HG02938 (cell line): Measurements from ENCODE around the gene VILL.
"Not testable (repeated sequence)": the region's sequence is repeated elsewhere in the genome, so short reads cannot be mapped to it uniquely, and the experiment has no call there.

Source experiments
- ATAC-seq: cut with Tn5 transposase; IDR thresholded peaks from one replicate; pipeline ENCODE4 v1.9.1; 2021; ENCODE audit warnings: mild to moderate bottlenecking, moderate library complexity; ENCODE audit not compliant: unreplicated experiment

VILL gene

DNA sequence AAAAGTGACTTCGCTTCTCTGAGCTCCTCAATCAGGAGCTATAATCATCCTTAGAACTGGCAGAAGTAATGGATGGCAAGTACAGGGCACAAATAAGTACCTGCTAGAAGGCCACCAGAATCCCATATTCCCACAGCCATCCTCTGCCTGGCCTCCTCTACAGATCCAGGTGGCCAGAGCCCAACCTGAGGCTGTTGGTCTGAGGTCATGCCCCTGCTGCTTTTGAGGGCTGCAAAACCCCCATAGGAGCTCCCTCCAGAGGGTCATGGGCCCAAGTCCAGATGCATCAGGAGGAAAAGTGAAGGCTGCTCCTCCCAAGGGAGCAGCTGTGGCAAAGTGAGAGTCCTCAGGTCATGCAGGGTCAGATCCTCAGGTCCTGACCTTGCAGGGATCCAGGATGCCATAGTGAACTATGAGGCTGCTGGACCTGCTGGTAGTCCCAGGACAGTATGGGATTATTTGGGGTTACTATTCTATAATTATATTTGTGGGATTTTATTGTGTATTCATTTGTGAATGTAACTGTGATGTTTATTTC, 41.8 kb downstream of the VILL start:
- ATAC-seq: no peak

DNA sequence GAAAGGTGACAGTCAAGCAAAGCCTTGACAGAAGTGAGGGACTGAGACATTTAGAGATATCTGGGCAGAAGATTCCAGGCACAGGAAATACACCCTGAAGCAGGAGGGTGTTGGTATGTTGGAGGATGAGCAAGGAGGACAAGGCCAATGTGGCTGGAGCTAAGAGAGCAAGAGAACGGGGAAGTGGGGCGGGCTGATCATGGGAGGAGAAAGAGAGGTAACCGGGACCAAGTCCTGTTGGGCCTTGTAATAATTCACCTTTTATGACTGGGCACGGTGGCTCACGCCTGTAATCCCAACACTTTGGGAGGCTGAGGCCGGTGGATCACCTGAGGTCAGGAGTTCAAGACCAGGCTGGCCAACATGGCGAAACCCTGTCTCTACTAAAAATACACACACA, 43.0 kb downstream of the VILL start:
- not testable (repeated sequence) for ATAC-seq

DNA sequence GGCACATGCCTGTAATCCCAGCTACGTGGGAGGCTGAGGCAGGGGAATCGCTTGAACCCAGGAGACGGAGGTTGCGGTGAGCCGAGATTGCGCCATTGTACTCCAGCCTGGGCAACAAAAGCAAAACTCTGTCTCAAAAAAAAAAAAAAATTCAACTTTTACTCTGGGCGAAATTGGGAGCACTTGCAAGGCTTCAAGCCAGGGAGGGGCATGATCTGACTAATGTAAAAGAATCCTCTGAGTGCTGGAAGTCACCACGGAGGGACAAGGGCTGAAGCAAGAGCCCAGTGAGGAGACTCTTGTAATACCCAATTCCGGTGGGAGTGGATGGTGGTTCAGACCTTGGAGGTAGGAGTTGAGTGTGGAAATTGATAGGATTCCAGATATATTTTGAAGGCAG, 43.7 kb downstream of the VILL start:
- ATAC-seq: not testable (repeated sequence)

DNA sequence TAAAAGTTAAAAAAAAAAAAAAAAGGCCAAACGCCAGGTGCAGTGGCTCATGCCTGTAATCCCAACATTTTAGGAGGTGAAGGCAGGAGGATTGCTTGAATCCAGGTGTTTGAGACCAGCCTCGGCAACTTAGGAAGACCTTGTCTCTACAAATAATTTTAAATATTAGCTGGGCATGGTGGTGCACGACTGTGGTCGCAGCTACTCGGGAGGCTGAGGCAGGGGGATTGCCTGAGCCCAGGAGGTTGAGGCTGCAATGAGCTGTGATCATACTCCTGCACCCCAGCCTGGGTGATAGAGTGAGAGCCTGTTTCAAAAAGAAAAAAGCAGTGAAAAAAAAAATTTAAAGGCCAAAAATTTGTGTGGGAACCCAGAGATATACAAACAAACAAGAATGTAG, 45.7 kb downstream of the VILL start:
- ATAC-seq: no peak

DNA sequence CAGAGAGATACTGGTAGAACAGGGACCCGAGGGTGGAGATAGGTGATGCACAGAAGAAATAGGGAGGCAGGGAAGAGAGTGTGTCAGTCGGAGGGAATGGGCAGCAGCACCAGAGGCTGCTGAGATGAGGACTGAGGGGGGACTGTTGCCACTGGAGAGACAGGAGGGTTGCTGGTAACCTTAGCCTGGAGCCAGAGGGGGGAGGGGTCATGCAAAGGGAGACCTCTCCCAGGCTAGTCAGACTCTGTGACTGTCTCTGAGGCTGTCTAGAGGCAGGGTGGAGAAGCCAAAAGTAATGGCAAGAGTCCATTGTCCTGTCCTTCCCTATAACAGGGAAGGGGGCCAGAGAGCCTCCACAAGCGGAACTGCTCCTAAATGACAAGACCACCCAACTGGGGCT, 46.3 kb downstream of the VILL start:
- ATAC-seq: no peak

DNA sequence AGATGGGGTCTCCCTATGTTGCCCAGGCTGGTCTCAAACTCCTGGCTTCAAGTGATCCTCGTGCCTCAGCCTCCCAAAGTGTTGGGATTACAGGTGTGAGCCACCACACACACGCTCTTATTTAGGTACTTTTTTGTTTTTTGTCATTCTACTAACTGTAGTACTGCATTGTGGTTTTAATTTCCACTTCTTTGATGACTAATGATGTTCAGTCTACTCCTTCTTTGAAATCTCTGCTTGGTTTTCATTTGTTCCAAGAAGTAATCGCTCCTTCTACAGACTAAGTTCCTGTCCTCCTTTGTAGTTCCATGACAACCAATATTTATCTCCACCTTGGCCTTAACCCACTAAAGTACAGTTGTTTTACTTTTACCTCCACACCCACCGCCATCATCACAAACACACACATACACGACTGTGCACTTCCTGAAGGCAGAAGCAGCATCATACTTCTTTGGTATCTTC, 47.9 kb downstream of the VILL start:
- no peak for ATAC-seq

DNA sequence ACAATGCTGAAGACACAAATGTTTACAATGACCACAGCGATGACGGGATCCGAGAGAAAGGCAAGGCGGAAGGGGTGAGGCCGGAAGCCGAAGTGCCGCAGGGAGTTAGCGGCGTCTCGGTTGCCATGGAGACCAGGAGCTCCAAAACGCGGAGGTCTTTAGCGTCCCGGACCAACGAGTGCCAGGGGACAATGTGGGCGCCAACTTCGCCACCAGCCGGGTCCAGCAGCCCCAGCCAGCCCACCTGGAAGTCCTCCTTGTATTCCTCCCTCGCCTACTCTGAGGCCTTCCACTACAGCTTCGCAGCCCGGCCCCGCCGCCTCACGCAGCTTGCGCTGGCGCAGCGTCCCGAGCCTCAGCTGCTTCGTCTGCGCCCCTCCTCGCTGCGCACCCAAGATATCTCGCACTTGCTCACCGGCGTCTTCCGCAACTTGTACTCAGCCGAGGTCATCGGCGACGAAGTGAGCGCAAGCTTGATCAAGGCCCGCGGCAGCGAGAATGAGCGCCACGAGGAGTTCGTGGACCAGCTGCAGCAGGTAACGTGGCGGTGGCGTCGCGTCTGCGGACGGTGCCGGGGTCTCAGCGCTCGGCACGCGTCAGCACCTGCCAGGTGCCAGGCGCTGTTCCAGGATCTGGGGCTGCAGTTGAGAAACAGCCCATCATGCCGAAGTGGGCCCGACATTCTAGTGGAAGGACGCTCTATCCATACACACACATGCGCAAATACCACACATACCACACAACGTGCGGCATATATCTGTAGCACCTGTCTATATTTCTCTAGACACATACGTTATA, 48.7 kb downstream of the VILL start, which contains the start of gene DLEC1:
Gene DLEC1 (plus strand): TSS at position 108 of the 798 bp plus-strand sequence. CDS start 18 bp downstream, at position 126.
- ATAC-seq: peak; percentile 78

DNA sequence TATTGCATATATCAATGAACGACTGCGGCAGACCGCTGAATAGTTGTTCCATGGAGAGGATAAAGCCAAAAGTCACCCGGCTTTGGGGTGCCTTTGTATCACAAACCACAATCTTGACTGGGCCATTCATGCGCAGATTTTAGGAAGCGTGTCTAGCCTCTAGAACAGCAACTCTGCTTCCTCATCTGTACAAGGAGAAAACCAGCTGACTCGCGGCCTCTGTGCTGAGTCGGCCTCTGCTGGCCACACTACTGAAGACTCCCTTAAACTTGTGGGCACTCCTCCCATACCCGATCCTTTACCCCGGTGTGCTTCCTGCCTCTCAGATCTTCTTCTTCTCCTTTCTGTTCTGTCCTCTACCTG, 49.3 kb downstream of the VILL start:
- peak; percentile 40 for ATAC-seq

DNA sequence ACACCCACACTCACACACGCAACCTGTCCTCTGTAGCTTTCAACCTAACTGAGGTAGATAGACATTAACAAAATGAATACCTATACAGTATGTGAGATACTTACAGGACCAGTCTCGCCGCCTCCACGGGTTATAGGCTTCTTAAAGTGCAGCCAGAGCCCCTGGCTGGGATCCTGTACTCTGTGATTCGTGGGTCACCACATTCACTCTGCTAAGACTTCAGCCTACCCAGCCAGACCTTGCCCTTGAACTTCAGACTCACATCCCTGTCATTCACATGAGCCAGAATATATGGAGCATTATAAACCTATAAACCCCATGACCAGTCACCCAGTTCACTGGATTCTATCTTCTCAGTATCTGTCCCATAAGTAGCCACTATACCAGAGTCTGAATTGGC, 49.8 kb downstream of the VILL start:
- no peak for ATAC-seq

DNA sequence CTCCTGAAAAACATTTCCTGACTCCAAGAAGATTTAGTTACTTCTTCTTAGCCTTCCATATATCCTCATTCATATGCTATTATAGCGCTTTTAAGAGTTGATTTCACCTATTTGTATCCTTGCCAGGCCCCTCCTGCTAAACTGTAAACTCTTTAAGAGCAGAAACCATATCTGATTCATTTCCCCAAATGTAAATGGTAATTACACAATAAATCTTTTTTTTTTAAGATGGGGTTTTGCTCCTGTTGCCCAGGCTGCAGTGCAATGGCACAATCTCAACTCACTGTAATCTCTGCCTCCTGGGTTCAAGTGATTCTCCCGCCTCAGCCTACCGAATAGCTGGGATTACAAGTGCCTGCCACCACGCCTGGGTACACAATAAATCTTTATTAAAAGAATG, 52.9 kb downstream of the VILL start:
- ATAC-seq: no peak

DNA sequence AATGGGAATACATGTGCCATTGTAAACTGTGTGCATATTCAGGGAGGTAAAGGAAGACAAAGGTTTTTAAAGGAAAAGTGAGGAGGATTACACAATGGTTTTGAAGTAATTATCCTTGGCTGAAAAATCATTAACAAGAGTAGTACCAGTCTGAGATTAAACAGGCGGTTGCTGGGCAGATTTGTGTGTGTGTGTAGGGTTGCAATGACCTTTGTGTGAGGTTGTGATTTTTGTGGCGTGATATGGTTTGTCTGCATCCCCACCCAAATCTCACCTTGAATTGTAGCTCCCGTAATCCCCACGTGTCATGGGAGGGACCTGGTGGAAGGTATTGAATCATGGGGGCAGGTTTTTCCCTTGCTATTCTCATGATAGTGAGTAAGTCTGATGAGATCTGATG, 55.4 kb downstream of the VILL start:
- no peak for ATAC-seq

DNA sequence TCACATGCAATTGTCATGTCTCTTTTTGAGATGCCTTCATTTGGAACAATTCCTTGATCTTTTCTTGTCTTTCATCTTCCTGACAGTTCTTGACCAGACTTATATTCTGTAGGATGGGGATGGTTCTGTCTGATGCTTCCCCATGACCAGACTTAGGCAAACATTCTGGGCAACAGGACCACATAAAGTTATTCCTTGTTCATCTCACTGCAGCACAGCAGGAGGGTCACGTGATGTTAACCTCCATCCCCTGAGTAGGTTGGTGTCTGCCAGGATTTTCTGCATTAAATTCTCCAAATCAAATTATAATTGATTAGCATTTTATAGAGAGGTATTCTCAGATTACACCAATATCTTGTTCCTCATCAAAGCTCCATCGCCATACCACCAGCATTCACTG, 56.2 kb downstream of the VILL start:
- no peak for ATAC-seq

DNA sequence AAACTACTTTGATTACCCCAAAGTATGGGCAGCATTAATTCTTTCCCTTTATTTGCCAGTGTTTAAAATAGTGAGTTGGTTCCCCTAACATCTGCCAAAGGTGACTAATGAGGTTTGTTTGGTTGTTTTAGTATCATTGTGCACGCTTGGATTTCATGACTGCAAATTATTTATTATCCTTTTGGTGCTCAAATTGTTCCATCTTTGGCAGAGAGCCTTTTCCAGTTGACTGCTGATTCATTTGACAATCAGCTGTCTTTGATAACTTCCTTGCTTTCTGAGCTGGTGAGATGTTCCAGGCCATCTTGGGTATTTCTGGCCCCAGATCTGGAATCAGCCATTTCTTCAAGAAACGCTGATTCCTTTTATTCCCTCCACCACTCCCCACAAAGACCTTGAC, 57.3 kb downstream of the VILL start:
- no peak for ATAC-seq

DNA sequence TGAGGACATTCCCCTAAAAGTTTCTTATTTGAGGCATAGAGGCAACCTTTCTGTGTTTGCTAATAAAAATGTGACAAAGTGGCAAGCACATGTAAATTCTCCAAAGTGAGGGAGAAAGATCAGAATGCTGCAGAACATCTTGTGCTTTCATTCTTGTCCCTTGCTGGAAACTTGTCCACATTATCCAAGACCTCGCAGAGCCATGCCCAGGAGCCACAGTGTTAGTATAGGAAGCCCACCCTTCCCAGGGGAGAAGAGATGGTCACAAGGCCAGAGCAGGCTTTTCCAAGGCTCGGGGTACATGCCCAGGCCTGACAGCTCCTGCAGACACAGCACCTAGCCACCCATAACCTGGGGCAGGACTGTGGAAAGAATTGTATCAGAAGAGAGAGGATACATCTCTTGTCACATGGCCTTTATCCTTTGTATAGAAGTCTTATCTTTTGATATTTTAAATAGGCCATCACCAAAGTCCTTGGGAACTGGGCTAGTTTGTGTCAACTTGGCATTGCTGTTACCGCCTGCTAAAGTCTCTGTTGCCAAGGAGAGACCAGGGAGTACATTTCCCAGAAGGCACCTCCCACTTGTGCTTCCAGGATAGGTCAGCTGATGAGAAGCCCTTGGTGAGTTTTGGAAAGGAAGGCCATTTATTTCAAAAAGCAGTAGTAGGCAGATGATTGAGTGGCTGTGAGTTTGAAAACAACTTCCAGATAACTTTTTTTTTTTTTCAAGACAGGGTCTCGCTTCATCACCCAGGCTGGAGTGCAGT, 59.0 kb downstream of the VILL start:
- no peak for ATAC-seq

DNA sequence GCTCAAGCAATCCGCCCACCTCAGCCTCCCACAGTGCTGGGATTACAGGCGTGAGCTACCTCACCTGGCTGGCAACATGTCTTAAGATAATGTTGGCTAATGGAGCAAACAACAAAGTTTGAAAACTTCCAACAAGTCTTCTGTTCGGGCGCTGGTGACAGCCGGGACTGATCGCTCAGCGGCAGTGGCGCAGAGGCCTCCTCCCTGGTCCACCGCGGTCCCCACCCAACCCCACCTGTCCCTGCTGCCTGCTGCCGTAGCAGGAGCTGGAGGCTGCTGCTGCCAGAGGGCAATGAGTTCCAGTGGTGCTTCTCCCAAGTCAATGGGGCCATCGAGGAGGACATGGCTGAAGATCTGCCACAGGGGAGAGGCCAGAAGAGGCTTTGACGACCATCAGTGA, 60.5 kb downstream of the VILL start:
- ATAC-seq: no peak

DNA sequence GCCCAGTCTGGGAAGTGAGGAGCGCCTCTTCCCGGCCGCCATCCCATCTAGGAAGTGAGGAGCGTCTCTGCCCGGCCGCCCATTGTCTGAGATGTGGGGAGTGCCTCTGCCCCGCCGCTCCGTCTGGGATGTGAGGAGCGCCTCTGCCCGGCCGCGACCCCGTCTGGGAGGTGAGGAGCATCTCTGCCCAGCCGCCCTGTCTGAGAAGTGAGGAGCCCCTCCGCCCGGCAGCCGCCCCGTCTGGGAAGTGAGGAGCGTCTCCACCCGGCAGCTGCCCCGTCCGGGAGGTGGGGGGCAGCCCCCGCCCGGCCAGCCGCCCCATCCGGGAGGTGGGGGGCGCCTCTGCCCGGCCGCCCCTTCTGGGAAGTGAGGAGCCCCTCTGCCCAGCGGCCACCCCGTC, 62.7 kb downstream of the VILL start:
- not testable (repeated sequence) for ATAC-seq

DNA sequence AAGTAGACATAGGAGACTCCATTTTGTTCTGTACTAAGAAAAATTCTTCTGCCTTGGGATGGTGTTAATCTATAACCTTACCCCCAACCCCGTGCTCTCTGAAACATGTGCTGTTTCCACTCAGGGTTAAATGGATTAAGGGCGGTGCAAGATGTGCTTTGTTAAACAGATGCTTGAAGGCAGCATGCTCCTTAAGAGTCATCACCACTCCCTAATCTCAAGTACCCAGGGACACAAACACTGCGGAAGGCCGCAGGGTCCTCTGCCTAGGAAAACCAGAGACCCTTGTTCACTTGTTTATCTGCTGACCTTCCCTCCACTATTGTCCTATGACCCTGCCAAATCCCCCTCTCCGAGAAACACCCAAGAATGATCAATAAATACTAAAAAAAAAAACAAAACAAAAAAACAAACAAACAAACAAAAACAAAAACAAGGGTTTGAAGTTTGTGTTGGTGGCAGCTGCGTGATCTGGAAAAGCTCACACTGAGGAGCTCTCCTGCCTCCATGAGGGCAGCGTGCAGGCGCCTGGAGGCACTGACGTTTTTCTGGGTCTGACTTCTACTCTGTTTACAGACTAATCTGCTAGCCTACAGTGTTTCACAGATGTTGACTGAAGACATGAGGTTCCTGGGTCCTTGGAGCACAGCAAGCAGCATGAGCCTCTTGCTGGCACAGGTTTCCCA, 63.4 kb downstream of the VILL start:
- ATAC-seq: not testable (repeated sequence)

DNA sequence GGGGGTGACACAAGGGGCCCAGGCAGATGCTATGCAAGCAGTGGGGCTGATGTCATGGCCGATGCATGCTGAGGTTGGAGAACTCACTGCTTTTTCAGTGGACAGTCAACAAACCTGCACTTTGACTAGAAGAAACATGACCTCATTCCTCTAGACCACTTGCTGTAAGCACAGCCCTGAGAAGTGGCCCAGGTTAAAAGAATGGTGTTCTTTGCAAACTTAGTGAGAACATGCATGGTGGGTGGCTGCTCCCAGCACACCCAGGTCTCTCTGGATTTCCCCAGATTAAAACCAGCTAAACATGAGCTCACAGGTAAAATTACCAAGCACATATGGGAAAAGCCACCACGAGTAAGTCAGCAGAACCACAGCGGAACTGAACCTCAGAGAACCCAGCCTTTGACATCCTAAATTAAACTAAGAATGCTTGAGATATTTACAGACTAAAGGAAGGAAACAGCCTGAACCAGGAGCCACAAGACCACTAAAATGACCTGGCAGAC, 64.0 kb downstream of the VILL start:
- no peak for ATAC-seq
